Retinal pigment epithelial cell (primary cell): ENCODE measurements around the gene PLEKHO2.

Source experiments
- DNase-seq: peaks from one replicate; pipeline ENCODE4 v3.0.0-alpha.2; 2010; ENCODE audit warnings: low read depth
- H3K4me3 ChIP-seq: 2 replicates; pipeline ENCODE4 v1.5.1; 2011; ENCODE audit warnings: mild to moderate bottlenecking, low read length, control low read depth, moderate library complexity
- TF ChIP-seq, protein P1 (sequence below): conservative IDR thresholded peaks from 2 replicates; pipeline ENCODE4 v1.5.1; 2011; ENCODE audit warnings: low read depth, low read length, control low read depth, inconsistent platforms

Gene PLEKHO2

DNA sequence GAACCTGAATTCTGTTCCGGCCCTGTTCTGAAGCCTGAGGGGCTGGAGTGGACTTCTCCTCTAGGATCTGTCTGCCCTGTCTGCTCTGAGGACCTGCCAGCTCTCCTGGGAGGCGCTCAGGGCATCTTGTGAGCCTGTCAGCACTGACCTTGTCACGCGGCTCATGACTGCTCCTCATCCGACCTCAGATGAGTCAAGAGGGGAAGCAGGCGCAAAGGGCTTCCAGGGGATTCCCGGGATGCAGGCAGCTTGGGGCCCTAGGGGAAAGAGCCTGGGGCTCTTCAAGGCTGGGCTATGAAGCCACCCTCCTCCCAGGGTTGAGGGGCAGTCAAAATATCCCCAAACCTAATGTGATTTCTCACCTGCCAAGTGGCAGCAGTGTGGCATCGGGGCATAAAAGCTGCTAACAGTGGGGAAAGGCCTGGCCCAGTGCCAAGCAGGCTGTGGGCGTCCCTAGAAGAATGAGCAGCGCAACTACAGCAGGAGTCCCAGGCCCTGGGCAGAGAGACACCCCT is 42.3 kb downstream of the PLEKHO2 start:
- no peak overlapping the region for H3K4me3 ChIP-seq
- TF ChIP-seq, protein P1, sequence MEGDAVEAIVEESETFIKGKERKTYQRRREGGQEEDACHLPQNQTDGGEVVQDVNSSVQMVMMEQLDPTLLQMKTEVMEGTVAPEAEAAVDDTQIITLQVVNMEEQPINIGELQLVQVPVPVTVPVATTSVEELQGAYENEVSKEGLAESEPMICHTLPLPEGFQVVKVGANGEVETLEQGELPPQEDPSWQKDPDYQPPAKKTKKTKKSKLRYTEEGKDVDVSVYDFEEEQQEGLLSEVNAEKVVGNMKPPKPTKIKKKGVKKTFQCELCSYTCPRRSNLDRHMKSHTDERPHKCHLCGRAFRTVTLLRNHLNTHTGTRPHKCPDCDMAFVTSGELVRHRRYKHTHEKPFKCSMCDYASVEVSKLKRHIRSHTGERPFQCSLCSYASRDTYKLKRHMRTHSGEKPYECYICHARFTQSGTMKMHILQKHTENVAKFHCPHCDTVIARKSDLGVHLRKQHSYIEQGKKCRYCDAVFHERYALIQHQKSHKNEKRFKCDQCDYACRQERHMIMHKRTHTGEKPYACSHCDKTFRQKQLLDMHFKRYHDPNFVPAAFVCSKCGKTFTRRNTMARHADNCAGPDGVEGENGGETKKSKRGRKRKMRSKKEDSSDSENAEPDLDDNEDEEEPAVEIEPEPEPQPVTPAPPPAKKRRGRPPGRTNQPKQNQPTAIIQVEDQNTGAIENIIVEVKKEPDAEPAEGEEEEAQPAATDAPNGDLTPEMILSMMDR: no peak
- peak; percentile 80 for DNase-seq

DNA sequence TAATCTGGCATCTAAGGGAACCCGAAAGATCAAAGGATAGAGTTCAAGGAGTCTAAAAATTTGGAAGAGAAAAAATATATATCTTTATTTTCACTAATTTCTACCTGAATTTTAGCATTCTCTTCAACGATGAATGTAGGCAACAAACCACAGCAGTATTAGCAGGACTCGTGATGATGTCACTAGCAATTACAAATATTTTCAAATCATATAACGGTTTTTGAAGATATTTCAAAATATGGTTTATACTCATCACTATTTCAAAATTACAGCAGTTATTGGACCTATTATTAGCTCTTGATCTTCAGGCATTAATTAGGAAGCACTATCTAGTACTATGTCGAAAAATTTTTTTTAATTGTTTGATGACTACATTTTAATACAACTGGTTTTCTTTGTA is 43.0 kb downstream of the PLEKHO2 start:
- TF ChIP-seq, protein P1: no peak
- H3K4me3 ChIP-seq: no peak overlapping the region
- DNase-seq: no peak

DNA sequence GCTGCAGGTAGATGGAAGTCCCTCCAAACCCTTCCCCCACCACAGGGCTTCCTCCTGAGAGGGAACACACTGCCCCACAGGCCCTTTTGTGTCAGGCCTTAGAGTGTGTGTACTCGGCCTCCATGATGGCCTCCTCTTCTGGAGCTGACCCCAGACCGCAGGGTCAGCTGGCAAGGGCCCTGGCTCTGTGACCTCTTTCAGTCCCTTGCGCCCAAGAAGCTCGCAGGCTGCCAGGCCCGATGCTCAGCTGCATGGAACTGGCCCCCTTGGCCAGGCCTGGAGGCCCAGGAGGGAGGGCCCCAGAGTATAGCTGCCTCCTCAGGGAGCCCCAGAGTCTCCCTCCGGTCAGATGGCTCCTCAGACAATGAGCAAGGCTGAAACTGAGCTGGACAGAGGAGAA is 46.6 kb downstream of the PLEKHO2 start:
- TF ChIP-seq, protein P1: no peak
- no peak for DNase-seq

DNA sequence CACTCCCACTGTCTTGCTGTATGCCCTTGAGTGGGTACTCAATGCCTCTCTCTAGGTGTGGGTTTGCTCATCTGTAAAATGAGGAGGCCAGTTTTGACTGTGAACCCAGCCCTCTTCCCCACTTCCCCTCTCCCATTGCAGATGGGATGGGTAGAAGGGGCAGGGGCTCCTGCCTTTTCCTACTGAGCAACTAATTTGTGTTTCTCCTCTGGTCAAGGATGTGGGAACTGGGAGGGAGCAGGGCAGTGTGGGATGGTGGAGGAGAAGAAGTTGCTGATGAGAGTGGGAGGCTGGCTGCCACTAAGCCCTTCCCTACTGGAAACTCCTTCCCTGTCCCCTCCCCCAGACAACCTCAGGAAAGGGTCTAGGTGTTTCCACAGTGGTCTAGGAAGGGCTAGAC is 49.8 kb downstream of the PLEKHO2 start:
- TF ChIP-seq, protein P1: no peak
- DNase-seq: no peak
- no peak overlapping the region for H3K4me3 ChIP-seq

More for the DNA sequence above, 46.6 kb downstream of the PLEKHO2 start:
- no peak overlapping the region for H3K4me3 ChIP-seq

DNA sequence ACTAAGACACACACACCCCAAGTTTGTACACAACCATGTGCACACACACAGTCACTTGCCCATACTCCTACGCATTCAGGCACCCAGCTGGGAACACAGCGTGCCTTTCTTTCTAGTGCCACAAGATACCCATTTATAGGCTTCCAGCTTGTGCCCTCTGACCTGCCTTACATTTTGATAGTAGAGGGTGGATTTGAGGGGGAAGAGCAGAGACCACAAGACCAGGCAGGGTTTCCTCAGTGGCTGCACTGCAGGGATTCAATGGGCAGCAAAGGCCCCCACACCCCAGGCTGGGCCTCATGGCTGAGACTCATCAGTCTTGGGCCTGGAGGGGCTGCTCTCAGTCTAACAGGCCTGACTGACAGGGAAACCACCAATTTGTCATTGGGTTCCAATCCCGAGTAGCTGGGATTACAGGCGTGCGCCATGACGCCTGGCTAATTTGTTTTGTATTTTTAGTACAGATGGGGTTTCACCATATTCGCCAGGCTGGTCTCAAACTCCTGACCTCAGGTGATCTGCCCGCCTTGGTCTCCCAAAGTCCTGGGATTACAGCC is 51.2 kb downstream of the PLEKHO2 start:
- no peak for DNase-seq
- TF ChIP-seq, protein P1: no peak
- H3K4me3 ChIP-seq: no peak overlapping the region

DNA sequence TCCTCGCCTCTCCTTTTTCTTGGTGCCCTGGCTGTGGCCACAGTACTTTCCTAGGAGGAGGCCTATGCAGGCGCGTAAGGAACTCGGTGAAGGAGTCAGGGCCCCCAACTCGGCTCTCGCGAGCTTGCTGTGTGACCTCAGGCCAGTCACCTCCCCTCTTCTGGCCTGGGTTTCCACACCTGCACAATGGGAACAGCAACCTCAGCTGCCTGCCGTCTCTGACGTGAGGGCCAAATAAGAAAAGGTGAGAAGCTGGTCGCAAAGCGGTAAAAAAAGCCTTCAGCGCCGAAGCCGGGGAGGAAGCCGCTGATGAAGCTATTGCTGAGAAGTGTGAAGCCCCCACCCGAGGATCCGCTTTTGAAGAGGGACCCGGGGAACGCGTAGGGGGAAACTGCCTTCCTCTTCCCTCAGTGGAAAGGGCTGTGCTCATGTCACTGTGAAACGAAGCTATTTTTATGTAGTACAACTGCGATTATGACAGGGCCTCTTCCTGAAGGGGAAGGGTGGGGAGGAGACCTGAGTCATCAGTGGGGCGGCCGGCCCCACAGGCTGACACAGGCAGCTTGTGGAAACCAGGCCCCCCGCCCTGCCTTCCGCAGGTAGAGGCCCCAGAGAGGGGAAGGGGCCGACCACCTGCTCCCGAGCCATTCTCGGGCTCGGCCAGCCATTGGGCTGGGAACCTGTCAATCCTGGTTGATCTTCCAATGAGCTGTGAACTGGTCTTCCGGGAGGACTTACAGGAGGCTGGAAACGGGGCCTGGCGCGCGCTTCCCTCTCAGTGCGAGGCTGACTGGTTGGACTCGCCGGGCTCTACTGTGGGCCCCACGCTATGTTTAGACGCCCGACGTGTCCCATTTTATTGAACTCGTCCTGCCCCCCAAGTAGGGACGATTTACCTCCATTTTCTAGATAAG is 52.0 kb downstream of the PLEKHO2 start:
- peak; percentile 91 for DNase-seq
- TF ChIP-seq, protein P1: no peak
- peak overlapping the region; percentile 9 for H3K4me3 ChIP-seq
